ENCODE measurements around the gene ARHGAP29.

- TF ChIP-seq TAF1 (IDR thresholded peaks at IDR 0.05; ENCODE audit: borderline replicate concordance, insufficient read depth, low read length) (no peak), SIN3A (IDR thresholded peaks at IDR 0.05; ENCODE audit: borderline replicate concordance, insufficient read depth, low read length) (no peak), REST (IDR thresholded peaks at IDR 0.05; ENCODE audit: insufficient read depth in 1 of 2, low read depth in 2 of 2, low read length in 2 of 2) (no peak)
Observed at GRCh38 chr1:94142022-94142421, 95.4 kb downstream of the ARHGAP29 start.

All from PFSK-1 (cell line).